Omental fat pad (tissue), 4 donors: ENCODE results near the gene DUSP6. TPM values are rescaled to one million over a fixed set of nuclear protein-coding genes. Genes with fewer than 3 reads are reported as not detected.

ENCODE experiments used
- ATAC-seq: fragments of 150-250 bp; one replicate; pipeline ENCODE4 v1.9.1; 2016; ENCODE audit warnings: mild to moderate bottlenecking, moderate library complexity; ENCODE audit not compliant: low FRiP score
- DNase-seq: peaks from one replicate; pipeline ENCODE4 v3.0.0-alpha.2; 2019; ENCODE audit warnings: low spot score
- CTCF ChIP-seq, 3 donors: fragments of 450-650 bp; IDR thresholded peaks; one replicate each; pipeline ENCODE4 v1.5.1; 2016 to 2017; ENCODE audit warnings: antibody characterized with exemption in 3 of 3, mild to moderate bottlenecking in 3 of 3, moderate library complexity in 2 of 3
- small RNA-seq: library from RNA; depleted of rRNA; stranded (forward); fragments of <200 nt; gene quantifications from one replicate; pipeline ENCODE3, GENCODE V24; 2016
- total RNA-seq, 4 donors: library from RNA; depleted of rRNA; stranded (reverse); fragments of >200 nt; gene quantifications; one replicate each; pipeline ENCODE4 v1.1.0, GENCODE V29; 2016

DUSP6 gene
- total RNA-seq, 4 donors from 2014 or later: 201 to 329 (median 213) TPM

- ATAC-seq (no peak), DNase-seq (no peak)
- no peak for TF ChIP-seq CTCF (IDR thresholded peaks at IDR 0.05)
Measured at GRCh38 chr12:89309440-89309802, 42.9 kb downstream of the DUSP6 start.

- no peak for TF ChIP-seq CTCF (IDR thresholded peaks at IDR 0.05)
- DNase-seq (no peak), ATAC-seq (no peak)
Measured at GRCh38 chr12:89307474-89308253, 44.6 kb downstream of the DUSP6 start.

- ATAC-seq: no peak
- no peak for DNase-seq
- no peak for TF ChIP-seq CTCF (IDR thresholded peaks at IDR 0.05)
Measured at GRCh38 chr12:89306827-89307473, 45.4 kb downstream of the DUSP6 start.

- TF ChIP-seq CTCF (IDR thresholded peaks at IDR 0.05): no peak
- no peak for ATAC-seq
- no peak for DNase-seq
Measured at GRCh38 chr12:89305373-89305772, 46.9 kb downstream of the DUSP6 start.

GRCh38 chr12:89299931-89300330 is 52.4 kb downstream of the DUSP6 start:
- DNase-seq: no peak
- no peak for TF ChIP-seq CTCF (IDR thresholded peaks at IDR 0.05)
- no peak for ATAC-seq

GRCh38 chr12:89299417-89299816 is 52.9 kb downstream of the DUSP6 start:
- DNase-seq (no peak), ATAC-seq (no peak)
- TF ChIP-seq CTCF (IDR thresholded peaks at IDR 0.05): no peak

Small RNAs within 50 kb of the gene (small RNA-seq; reads per million reads assigned to genes)
- gene MRPS6P4: not detected

Other genes starting within 250 kb of the DUSP6 start
- gene GALNT4, start 172.3 kb upstream of the DUSP6 start, total RNA-seq: 10 to 100 TPM in 2 of 4 donors, 1 to 10 TPM in 2; 7.5 to 16.6 (median 9.8) TPM
- 10 to 100 TPM; 17.9 to 34.8 (median 23.6) TPM for gene POC1B, start 173.5 kb upstream of the DUSP6 start, total RNA-seq